CD4-positive, alpha-beta T cell treated with Interleukin-2 at 100 ng/mL for 4 hours (primary cell): ENCODE results near the gene PUDP.
"Not testable (repeated sequence)": the region's sequence is repeated elsewhere in the genome, so short reads cannot be mapped to it uniquely, and the experiment has no call there.

ENCODE experiments used
- DNase-seq: peaks from one replicate; pipeline ENCODE4 v3.0.0-alpha.2; 2020; ENCODE audit warnings: low spot score

Gene PUDP

DNA sequence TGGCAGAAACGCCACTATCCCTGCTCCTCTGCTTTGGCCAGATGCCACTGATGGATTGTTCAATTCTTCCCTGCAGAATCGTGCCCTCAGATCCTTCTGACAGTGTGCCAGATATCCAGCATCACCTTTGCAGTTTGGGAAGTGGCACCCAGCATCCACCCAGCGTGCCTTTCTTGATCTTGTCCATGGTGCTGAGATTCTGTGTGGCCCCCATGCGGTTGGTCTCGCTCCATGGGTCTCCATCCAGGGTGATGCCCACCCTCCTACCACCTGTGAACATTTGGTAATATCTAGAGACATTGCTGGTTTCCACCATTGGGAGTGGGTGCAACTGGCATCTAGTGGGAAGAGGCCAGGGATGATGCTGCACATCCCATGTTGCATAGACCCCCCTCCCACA is 121.6 kb downstream of the PUDP start:
- not testable (repeated sequence) for DNase-seq

- no peak for DNase-seq
Observed at GRCh38 chrX:7025471-7025870, 122.5 kb downstream of the PUDP start.

DNA sequence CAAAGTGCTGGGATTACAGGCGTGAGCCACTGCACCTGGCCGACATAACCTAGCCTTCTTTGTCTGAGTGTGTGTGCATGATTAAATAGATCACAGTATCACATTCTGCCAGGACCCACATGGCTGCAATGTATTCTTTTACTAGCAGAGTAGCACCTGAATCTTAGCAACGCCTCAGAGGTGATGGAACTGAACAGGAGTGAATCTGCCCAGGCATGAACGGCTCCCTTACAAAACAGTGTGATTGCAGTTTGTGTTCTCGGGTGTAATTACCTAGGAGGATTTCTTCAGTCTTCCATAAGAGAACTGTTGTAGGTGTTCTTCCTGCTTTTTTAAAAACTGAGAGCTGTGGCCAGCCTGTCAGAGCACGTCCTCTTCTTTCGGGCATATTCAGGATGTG is 123.1 kb downstream of the PUDP start:
- DNase-seq, result no peak

DNA sequence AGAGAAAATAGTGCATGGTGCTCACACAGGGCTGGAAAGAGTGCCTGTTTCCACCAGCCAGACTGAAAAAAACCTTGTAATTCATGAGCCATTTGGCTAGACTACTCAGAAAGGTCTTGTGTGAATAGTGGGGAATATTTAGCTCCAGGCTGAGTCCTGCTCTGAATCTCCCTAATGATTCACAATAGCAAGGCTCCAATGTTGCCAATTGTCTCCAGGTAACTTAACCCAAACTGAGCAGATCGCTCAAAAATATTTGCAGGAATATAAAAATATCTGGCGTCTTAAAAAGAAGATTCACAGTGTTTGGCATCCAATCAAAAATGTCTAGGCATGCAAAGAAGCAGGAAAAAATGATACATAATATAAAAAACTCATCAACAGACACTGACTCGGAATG is 125.0 kb downstream of the PUDP start:
- DNase-seq, result not testable (repeated sequence)

DNA sequence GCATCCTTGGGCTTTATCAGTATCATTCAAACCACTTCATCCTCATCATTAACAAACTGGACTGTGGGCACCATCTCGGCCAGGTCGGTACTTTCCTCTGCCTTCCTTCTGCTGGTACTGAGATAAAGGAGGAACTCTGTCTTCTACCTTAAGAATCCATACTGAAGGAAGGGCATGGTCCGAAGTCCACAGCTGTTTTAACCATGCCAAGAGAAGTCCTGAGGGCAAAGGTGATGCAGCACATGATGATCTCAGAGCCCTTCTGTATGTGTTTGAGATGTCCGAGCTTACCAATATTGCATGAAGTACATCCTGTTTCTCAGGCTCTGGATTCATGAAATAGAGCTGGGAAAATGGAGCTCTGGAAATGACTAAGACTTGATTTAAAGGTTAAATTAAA is 126.0 kb downstream of the PUDP start:
- no peak for DNase-seq

- no peak for DNase-seq
Observed at GRCh38 chrX:7019555-7019954, 128.4 kb downstream of the PUDP start.

GRCh38 chrX:7012262-7012834 is 135.6 kb downstream of the PUDP start:
- DNase-seq, result not testable (repeated sequence)

GRCh38 chrX:7010897-7011296 is 137.1 kb downstream of the PUDP start:
- DNase-seq, result not testable (repeated sequence)

GRCh38 chrX:7007328-7007727 is 140.6 kb downstream of the PUDP start:
- not testable (repeated sequence) for DNase-seq
